PFSK-1 (cell line): ENCODE results near the gene AK3.

Source experiments
- FOXP2 ChIP-seq: optimal IDR thresholded peaks from 2 replicates; pipeline ENCODE3; 2011; ENCODE audit warnings: borderline replicate concordance, control low read depth, inconsistent platforms; ENCODE audit not compliant: insufficient read depth; ENCODE audit errors: extremely low read length, extremely low read depth
- POLR2AphosphoS5 ChIP-seq: IDR thresholded peaks from 2 replicates; pipeline ENCODE4 v1.6.1; 2012; ENCODE audit warnings: low read depth, mild to moderate bottlenecking, control low read depth, low read length, moderate library complexity
- SIN3A ChIP-seq: IDR thresholded peaks from 2 replicates; pipeline ENCODE4 v1.6.1; 2012; ENCODE audit warnings: mild to moderate bottlenecking, low read length, moderate library complexity, borderline replicate concordance; ENCODE audit not compliant: insufficient read depth
- TAF1 ChIP-seq: IDR thresholded peaks from 2 replicates; pipeline ENCODE4 v1.6.1; 2012; ENCODE audit warnings: low read length, control low read depth, borderline replicate concordance; ENCODE audit not compliant: insufficient read depth
- TF ChIP-seq, protein P1 (sequence below), 2 experiments: IDR thresholded peaks; 2 replicates each; pipeline versions ENCODE4 v1.6.1 to v1.8.0; 2011 to 2012; ENCODE audit warnings: low read depth in 2 of 2, low read length in 2 of 2, control low read depth in 1 of 2, inconsistent platforms in 1 of 2, mild to moderate bottlenecking in 1 of 2, moderate library complexity in 1 of 2; ENCODE audit not compliant: insufficient read depth in 1 of 2

Gene AK3

DNA sequence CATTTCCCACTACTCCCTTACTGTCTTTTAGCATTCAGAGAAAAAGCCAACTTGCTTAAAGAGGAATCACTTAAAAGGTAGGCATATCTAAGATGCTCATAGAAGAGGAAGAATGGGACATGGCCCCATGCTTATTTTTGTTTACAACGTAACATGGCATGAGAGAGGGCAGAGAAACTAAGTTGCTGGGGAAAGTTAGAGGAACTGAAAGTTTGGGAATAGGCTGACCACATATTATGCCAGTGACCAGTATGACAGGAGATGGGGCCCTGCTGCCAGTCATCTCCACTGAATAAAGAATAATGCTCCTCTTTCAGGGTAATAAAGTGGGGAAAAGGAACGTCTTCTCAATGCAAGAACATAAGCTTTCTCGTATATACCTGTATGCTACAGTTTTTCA is 77.0 kb downstream of the AK3 start:
- TF ChIP-seq SIN3A (no peak), POLR2AphosphoS5 (no peak), TAF1 (no peak), FOXP2 (no peak)
- TF ChIP-seq, protein P1, sequence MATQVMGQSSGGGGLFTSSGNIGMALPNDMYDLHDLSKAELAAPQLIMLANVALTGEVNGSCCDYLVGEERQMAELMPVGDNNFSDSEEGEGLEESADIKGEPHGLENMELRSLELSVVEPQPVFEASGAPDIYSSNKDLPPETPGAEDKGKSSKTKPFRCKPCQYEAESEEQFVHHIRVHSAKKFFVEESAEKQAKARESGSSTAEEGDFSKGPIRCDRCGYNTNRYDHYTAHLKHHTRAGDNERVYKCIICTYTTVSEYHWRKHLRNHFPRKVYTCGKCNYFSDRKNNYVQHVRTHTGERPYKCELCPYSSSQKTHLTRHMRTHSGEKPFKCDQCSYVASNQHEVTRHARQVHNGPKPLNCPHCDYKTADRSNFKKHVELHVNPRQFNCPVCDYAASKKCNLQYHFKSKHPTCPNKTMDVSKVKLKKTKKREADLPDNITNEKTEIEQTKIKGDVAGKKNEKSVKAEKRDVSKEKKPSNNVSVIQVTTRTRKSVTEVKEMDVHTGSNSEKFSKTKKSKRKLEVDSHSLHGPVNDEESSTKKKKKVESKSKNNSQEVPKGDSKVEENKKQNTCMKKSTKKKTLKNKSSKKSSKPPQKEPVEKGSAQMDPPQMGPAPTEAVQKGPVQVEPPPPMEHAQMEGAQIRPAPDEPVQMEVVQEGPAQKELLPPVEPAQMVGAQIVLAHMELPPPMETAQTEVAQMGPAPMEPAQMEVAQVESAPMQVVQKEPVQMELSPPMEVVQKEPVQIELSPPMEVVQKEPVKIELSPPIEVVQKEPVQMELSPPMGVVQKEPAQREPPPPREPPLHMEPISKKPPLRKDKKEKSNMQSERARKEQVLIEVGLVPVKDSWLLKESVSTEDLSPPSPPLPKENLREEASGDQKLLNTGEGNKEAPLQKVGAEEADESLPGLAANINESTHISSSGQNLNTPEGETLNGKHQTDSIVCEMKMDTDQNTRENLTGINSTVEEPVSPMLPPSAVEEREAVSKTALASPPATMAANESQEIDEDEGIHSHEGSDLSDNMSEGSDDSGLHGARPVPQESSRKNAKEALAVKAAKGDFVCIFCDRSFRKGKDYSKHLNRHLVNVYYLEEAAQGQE (IDR thresholded peaks at IDR 0.05; ENCODE audit: insufficient read depth in 1 of 2, low read depth in 2 of 2, low read length in 2 of 2), result no peak

DNA sequence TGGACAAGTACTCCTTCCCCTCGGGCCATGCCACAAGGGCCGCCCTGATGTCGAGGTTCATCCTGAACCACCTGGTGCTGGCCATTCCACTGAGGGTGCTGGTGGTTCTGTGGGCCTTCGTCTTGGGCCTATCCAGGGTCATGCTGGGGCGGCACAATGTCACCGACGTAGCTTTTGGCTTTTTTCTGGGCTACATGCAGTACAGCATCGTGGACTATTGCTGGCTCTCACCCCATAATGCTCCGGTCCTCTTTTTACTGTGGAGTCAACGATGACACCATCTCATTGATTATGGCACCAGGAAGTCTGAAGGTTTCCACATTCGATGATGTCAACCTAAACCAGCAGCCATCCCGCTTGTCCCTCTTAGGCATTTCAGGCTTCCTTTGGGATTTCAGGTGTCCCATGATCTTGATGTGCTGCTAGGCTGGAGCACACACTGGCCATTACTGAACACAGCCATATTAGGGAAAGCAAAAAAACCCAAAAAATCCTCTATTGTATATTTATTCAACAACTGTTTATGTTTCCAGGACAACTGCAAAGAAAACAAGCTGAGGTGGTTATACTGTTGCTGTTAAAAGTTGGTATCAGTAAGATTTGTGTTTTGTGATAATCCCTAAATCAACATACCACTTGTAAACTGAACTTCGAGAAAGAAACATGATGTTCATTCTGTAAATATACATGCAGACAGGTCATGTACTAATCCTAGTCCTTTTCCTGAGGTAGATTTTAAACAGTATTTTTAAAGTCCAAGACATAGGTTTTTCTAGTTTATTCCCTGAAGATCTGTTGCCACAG is 77.8 kb downstream of the AK3 start:
- TF ChIP-seq TAF1 (no peak), SIN3A (no peak), FOXP2 (no peak), POLR2AphosphoS5 (no peak)
- TF ChIP-seq, protein P1 (IDR thresholded peaks at IDR 0.05; ENCODE audit: insufficient read depth in 1 of 2, low read depth in 2 of 2, low read length in 2 of 2), result no peak

DNA sequence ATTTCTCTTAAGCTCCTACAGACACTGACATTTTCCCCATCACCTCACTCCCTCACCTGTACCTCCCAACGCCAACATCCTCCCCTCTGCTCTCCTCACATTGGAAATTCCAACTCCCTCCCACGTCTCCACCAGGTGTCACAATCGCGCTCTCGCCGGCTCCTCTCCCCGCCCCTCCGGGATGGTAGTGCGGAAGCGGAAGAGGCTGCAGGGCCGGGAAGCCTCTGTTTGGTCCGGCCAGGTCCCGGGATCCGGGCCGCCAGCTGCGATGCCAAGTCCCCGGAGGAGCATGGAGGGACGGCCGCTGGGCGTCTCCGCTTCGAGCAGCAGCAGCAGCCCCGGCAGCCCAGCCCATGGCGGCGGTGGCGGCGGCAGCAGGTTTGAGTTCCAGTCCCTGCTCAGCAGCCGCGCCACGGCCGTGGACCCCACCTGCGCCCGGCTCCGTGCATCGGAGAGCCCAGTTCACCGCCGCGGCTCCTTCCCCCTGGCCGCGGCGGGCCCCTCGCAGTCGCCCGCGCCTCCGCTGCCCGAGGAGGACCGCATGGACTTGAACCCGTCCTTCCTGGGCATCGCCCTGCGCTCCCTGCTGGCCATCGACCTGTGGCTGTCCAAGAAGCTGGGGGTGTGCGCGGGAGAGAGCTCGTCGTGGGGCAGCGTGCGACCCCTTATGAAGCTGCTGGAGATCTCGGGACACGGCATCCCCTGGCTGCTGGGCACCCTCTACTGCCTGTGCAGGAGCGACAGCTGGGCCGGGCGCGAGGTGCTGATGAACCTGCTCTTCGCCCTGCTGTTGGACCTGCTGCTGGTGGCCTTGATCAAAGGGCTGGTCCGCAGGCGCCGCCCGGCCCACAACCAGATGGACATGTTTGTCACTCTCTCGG is 78.7 kb downstream of the AK3 start, which contains the start of gene PLPP6:
TSS of gene PLPP6 (plus strand) at position 187 of the 881 bp plus-strand sequence. CDS start at position 269, 82 bp downstream.
- TF ChIP-seq TAF1 (peak; percentile 52; the same call in 1 of the 2 replicates), SIN3A (no peak), FOXP2 (peak; percentile 53), POLR2AphosphoS5 (peak; percentile 77)
- TF ChIP-seq, protein P1 (IDR thresholded peaks at IDR 0.05; ENCODE audit: insufficient read depth in 1 of 2, low read depth in 2 of 2, low read length in 2 of 2), result no peak

DNA sequence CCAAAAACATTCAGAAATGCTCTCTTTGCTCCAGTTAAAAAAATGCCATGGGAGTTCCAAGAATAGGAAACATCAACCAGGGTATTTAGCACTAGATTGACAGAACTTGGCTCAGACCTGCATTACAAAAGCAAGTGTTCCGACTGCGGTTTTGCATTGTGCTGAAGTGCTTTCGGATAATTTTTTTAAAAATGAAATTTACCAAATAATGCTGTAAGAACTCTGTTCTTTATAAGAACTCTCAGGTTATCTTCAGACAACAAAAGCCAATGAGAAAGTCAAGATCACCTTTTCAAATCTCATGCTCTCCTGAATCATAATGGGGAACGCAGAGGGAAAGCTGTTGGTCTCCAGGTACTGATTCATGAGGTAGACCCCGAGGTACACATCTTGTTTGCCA is 79.4 kb downstream of the AK3 start:
- no peak for TF ChIP-seq POLR2AphosphoS5
- TF ChIP-seq SIN3A, result no peak
- TF ChIP-seq FOXP2, result no peak
- TF ChIP-seq, protein P1 (IDR thresholded peaks at IDR 0.05; ENCODE audit: insufficient read depth in 1 of 2, low read depth in 2 of 2, low read length in 2 of 2), result no peak
- no peak for TF ChIP-seq TAF1
